ENCODE data around the gene CLCN4. TPM values are rescaled to one million over a fixed set of nuclear protein-coding genes. Genes with fewer than 3 reads are reported as not detected.

CLCN4 gene
- total and polyA plus RNA-seq, 10 of the 15 experiments (the other 5 are each of a cell fraction or from before 2014, with no cell fraction given) = 0.90 to 6.9 (median 2.9) TPM

GRCh38 chrX:10186355-10186754, 29.6 kb downstream of the CLCN4 start:
- Histone ChIP-seq H4K20me1 (ENCODE audit: control insufficient read depth, insufficient read depth) (no peaks in the 10 kb centered on the region), H3K4me1 (ENCODE audit: control insufficient read depth, insufficient read depth, low read length) (no peaks in the 10 kb centered on the region), H2AFZ (ENCODE audit: control insufficient read depth, low read depth, low read length) (no peak overlapping the region), H3K4me3 (no peak overlapping the region), H3K27ac (ENCODE audit: control insufficient read depth, insufficient read depth) (no peak overlapping the region), H3K27me3 (replicated peaks in 1 of 2; ENCODE audit: control insufficient read depth in 2 of 2, insufficient read depth in 2 of 2, low read length in 1 of 2) (no peaks in the 10 kb centered on the region; a peak in 2 of 4 replicates), H3K4me2 (ENCODE audit: control insufficient read depth, insufficient read depth) (no peak overlapping the region), H3K79me2 (ENCODE audit: control insufficient read depth, insufficient read depth, low read length) (no peaks in the 10 kb centered on the region), H3K9ac (ENCODE audit: control insufficient read depth, insufficient read depth, low read length) (no peak overlapping the region), H3K36me3 (ENCODE audit: control insufficient read depth in 2 of 2, insufficient read depth in 2 of 2, low read length in 1 of 2) (no peaks in the 10 kb centered on the region), H3K9me3 (replicated peaks; ENCODE audit: control insufficient read depth, insufficient read depth, low read length) (no peaks in the 10 kb centered on the region)
- TF ChIP-seq TBL1XR1 (IDR thresholded peaks at IDR 0.05; ENCODE audit: low read depth, low read length) = no peak
- TF ChIP-seq TCF7 (IDR thresholded peaks at IDR 0.05; ENCODE audit: borderline replicate concordance) = no peak
- TF ChIP-seq NFXL1 (IDR thresholded peaks at IDR 0.05; ENCODE audit: borderline replicate concordance) = no peak
- TF ChIP-seq NFYA (IDR thresholded peaks at IDR 0.05; ENCODE audit: borderline replicate concordance, low read depth, low read length) = no peak
- TF ChIP-seq KLF5 (IDR thresholded peaks at IDR 0.05; ENCODE audit: partially characterized antibody) = no peak
- no peak for TF ChIP-seq ZBED1 (IDR thresholded peaks at IDR 0.05; ENCODE audit: borderline replicate concordance)
- TF ChIP-seq, protein P1, sequence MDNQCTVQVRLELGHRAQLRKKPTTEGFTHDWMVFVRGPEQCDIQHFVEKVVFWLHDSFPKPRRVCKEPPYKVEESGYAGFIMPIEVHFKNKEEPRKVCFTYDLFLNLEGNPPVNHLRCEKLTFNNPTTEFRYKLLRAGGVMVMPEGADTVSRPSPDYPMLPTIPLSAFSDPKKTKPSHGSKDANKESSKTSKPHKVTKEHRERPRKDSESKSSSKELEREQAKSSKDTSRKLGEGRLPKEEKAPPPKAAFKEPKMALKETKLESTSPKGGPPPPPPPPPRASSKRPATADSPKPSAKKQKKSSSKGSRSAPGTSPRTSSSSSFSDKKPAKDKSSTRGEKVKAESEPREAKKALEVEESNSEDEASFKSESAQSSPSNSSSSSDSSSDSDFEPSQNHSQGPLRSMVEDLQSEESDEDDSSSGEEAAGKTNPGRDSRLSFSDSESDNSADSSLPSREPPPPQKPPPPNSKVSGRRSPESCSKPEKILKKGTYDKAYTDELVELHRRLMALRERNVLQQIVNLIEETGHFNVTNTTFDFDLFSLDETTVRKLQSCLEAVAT (IDR thresholded peaks at IDR 0.05) = no peak
- TF ChIP-seq SIX5 (IDR thresholded peaks at IDR 0.05; ENCODE audit: low read depth, low read length, severe bottlenecking) = no peak
- TF ChIP-seq BRCA1 (IDR thresholded peaks at IDR 0.05; ENCODE audit: low read depth, low read length) = no peak
- no peak for TF ChIP-seq IRF3 (IDR thresholded peaks at IDR 0.05)
- no peak for TF ChIP-seq SPI1 (IDR thresholded peaks at IDR 0.05; ENCODE audit: borderline replicate concordance, insufficient read depth, low read depth, low read length)
- TF ChIP-seq PML (IDR thresholded peaks at IDR 0.05; ENCODE audit: low read length) = no peak
- TF ChIP-seq, protein P2, sequence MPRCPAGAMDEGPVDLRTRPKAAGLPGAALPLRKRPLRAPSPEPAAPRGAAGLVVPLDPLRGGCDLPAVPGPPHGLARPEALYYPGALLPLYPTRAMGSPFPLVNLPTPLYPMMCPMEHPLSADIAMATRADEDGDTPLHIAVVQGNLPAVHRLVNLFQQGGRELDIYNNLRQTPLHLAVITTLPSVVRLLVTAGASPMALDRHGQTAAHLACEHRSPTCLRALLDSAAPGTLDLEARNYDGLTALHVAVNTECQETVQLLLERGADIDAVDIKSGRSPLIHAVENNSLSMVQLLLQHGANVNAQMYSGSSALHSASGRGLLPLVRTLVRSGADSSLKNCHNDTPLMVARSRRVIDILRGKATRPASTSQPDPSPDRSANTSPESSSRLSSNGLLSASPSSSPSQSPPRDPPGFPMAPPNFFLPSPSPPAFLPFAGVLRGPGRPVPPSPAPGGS (IDR thresholded peaks at IDR 0.05; ENCODE audit: borderline replicate concordance, insufficient read depth, low read depth, low read length, poor library complexity, severe bottlenecking) = no peak
- DNase-seq (ENCODE audit: low read depth, low spot score) (no peak), FAIRE-seq (no peak), ATAC-seq (no peak)
- POLR2A ChIA-PET = no interaction called here
- intact Hi-C loops (cut with micrococcal nuclease; ENCODE audit: unreplicated experiment) (no loop called here), in situ Hi-C loops (cut with MboI) (loop anchor here (5.0 to 25.0 kb wide), 2 partner anchors 536 to 1601 kb away; no protein-coding TSS in a partner anchor)
- SMC1A ChIA-PET (ENCODE audit: uncharacterized antibody, unreplicated experiment) = interaction anchor here (1.3 kb wide), 1 partner anchor 10 kb away, joined by 5 read pairs; no protein-coding TSS in a partner anchor
- CTCF ChIA-PET = interaction anchor here (0.6 to 5.6 kb wide), 5 partner anchors 9 to 538 kb away, joined by 3 to 117 read pairs (median 3); no protein-coding TSS in a partner anchor
- BruUV-seq (replicated peaks) = no TSS peak
- 33% methylated on average over 6 of the region's 9 CpGs for WGBS (ENCODE audit: insufficient coverage, insufficient replicate concordance, low lambda C conversion rate, missing lambda C conversion rate)
- RAD21 ChIA-PET (ENCODE audit: unreplicated experiment) = interaction anchor here (0.6 to 1.6 kb wide), 2 partner anchors 36 to 189 kb away, joined by 3 to 5 read pairs; no protein-coding TSS in a partner anchor

Measured in GM12878 (cell line).